ENCODE measurements around the gene ADORA2A.
"Not testable (repeated sequence)": the region's sequence is repeated elsewhere in the genome, so short reads cannot be mapped to it uniquely, and the experiment has no call there.

Gene ADORA2A

DNA sequence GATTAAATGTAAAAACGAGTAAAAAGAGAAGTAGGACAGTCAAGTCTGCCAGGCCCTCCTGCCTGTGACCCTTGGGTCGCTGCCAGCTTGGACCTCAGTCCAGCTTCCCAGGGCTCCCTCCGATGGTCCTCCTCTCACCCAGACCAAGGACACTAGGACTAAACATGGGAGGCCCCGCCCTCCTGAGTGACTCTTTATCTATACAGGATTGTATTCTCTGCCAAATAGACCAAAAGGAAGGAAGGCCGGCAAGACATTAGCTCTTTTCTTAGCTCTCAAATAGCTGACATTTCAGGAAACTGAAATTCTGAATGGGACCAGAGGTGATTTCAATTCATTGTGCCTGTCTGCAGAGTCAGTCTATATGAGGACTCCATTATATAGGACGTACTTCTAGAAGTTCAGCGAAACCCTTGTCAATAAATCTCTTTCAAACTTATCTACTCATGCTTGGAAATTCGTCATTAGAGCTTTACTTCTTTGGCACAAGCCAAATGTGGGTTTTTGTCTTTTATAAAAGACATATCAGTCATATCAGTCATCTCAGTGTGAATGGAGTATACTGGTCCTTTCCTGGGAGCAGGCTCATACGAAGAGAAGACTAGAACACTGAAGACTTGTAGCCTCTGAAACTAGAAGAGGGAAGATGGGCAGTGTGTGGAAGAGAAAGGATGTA lies 28.5 kb downstream of the ADORA2A start:
- no peak for DNase-seq

DNA sequence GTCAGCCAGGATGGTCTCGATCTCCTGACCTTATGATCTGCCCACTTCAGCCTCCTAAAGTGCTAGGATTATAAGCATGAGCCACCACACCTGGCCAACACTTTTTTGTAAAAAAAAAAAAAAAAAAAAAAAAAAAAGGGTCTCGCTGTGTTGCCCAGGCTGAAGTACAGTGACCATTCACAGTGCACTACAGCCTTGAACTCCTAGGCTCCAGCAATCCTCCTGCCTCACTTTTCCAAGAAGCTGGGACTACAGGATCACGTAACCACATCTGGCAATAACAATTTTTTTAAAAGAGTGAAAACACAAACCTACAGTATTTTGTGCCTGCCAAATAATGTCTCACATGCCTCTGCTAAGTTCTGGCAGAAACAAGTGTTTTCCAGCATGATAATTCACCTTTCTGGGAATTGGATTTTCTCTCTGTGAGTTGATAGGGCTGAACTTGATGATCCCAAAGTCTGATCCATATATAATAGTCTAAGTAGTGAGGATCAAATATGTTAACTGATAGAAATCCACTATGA lies 30.6 kb downstream of the ADORA2A start:
- DNase-seq = no peak

DNA sequence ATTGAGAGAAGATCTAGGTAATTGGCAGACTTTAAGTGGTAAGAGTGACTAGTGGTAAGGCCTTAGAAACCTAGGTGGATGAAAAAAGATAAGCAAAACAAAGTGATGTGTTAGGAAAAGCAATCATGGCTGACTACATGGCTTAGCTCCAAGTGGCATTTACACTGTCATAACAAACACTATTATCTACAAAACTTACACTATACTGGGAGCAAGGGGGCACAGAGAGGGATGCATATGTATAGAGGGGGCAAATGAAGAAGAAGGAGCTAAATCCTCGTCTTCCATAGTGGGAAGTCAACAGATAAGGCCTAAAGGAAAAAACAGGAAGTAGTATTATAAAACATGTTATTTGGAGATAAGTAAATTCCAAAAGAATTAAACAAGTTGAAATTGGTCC lies 32.5 kb downstream of the ADORA2A start:
- DNase-seq = no peak

DNA sequence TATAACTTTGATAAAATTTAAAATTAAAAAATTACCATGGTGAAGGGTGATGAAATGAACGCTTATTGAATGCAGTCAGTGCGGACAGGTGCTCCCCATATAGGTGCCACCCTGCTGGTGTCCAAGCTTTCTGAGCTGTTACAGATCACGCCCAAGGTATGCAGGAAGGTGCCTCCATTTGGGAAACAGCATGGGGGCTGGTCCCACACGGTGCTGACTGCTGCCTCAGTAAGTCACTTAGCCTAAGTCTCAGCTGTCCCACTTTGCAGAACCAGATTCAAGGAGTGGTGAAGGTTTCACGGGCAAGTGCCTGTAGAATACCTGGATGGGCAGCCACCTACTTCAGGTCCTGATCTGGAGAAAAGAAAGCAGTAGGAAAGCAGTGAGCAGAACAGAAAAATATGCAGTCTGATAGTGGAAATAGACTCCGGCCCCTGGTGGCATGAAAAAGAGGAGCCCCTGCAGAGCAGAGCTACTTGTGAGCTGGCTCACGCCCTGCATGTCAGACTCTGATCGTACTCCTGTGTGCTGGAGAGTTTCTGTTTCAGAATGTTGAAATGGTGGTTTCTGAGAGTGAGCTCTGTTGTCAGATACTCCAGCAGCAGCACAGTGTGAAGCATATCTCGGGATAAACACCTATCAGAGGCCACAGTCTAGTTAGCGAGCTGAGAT lies 33.2 kb downstream of the ADORA2A start:
- DNase-seq = no peak

DNA sequence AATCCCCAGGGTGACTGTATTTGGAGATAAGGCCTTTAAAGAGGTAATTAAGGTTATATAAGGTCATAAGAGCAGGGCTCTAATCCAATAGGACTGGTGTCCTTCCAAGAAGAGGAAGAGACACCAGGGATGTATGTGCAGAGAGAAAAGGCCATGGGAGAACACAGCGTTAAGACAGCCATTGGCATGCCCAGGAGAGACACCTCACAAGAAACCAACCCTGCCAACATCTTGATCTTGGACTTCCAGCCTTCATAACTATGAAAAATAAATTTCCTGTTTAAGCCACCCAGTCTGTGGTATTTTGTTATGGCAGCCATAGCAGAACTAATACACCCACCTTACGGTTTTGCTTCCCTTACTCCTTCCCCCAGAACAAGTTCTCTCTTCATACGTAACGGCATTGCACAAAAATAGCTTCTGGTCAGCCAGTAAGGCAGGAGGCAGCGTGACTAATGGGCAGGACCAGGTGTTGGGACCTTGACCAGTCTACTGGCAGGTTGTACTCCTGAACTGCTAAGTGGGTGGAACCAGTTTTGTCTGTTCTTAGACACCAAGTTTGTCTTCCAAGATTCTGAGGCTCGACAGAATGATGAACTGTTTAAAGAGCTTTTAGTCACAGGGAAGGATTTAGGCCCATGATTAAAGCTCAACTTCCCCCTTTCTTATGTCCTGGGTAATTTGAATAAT lies 35.8 kb downstream of the ADORA2A start:
- DNase-seq = no peak

DNA sequence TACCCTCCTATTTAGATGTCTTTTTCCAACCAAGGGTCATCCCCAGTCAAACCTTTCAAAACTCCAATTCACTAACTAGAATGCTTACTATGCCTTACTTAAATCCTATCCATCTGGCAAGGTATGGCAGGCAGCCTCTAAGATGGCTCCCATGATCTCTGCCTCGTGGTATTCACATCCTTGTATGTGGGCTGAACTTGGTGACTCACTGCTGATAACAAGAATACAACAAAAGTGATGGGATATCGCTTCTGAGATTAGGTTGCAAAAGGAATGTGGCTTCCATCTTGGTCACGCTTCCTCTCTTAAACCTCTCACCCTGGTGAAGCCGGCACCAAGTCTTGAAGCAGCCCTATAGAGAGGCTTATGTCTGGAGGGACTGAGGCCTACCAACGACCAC lies 38.2 kb downstream of the ADORA2A start:
- DNase-seq = no peak

DNA sequence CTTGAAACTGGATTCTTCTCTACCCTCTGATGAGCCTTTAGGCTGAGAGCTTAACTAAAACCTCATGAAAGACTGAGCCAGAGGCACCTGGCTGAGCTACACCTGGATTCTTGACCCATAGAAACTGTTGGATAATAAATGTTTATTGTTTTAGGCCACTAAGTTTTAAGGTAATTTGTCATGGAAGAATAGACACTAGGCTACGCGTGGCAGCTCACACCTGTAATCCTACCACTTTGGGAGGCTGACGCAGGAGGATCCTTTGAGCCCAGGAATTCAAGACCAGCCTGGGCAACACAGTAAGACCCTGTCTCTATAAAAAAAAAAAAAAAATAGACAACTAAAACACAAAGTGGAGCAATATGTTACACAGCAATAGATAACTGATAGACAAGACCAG lies 38.6 kb downstream of the ADORA2A start:
- no peak for DNase-seq

DNA sequence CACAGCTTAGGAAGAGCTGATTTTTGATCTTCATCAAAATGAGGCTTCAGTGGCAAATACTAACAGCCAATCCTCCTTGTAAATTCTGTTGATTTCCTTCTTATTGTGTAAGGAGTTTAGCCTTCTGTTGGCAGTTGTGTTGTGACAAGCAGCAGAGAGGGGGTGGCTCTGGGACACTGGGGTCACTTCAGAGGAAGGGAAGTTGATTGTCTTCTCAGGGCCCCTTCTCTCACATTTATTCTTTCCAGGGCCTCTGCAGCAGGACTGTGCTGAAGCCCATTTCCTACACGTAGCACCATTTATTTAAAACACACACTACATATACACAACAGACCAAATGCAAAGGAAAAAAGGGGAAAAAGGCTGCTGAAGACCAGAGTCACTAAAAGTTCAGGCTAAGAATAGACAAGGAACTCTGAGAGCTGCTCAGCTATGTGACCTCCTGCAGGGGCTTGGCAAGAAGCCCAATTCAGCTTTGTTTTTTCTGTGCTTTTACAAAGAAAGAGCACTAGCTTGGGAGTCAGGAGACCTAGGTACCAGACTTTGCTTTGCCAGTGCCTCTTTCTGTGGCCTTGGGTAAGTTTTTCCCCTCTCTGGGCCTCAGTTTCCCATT lies 39.4 kb downstream of the ADORA2A start:
- DNase-seq = no peak

DNA sequence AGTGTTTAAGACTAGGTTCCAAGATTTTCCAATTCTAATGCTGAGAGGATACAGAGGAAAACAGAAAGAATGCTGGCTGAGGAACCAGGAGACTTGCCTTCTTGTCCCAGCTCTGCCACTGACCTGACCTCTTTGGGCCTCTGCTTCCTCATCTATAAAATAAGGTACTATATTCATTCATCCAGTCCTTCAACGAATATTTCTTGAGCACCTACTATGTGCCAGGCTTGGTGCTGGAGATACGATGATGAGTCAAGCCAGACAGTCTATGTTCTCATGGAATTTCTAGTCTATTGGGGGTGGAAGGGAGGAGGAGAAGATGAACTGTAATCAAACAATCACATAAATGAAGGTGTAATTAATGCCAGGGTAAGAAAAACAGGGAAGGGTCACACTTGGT lies 39.9 kb downstream of the ADORA2A start:
- DNase-seq = no peak

DNA sequence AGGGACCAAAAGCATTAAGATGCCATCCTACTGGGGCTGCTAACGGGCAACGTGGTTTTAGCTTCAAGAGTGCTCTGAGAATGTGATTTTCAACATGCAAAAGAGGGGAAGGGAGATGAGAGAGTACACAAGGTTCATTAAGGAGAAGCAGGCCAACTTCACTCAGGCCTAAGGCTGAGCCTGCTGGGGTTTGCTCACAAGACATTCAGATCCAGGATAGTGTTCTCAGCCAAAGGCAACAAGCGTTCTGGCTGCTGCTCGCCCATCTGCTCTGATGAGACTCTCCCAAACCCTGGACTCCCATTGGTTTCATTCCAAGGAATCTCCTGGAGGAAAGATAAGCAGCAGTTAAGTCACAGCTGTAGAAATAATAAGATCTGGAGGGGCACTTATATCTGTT lies 44.2 kb downstream of the ADORA2A start:
- DNase-seq = no peak

DNA sequence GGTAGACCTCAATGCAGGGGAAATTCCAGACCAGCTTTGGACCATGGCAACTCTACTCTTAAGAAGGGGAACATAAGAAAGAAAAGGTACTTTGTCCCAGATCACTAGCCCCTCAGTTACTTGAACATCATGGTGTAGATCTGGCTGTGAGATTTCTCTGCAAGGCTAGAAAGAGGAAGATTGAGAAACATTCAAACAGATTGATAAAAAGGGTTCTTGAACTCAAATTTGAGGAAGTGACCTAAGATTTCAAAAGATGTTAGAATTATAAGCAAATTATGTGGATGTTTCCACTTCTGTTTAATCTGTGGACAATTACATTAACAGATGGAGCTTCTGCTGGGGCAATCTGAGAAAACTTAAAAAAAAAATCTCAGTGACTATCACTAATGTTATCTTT lies 45.9 kb downstream of the ADORA2A start:
- DNase-seq = no peak

DNA sequence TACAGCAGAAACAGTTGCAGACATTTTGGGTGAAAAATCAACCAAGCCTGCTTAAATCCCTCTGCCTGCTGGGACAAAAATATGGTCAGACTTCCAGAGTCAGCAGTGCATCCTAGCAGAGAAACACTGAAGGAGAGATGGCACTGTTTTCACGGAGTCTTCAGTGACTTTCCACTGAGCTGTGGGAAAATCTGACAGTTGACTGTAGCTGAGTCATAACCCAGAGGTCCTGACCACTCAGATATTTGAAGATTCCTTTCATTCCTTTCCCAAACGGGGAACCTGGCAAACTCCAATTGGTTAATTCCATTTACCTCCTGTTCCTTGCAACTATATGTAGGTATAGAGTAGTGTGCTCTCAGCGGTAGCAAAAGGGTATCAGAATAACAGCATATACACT lies 46.8 kb downstream of the ADORA2A start:
- no peak for DNase-seq

DNA sequence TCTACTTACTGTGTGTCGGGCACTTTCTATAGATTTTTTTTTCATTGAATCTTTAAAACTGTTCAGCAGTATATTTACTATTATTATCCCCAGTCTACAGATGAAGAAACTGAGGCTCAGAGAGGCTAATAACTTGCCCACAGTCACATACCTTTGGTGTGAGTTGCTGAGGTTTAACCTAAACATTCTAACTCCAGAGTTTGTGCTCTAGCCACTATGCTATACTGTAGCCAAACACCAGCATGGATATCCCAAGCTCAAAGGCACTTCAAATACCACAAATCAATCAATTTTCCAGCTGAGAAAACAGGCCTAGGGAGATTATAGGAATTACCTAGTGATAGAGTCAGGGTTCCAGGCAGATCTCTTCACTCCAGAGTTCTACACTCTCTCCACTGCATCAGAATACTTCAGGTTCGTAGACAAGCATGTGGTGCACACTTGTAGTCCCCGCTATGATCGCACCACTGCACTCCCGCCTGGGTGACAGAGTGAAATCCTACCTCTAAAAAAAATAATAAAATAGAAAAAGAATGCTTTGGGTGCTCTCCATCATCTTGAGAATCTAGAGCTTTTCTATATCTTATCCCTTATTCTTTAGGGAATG lies 47.4 kb downstream of the ADORA2A start:
- DNase-seq = no peak

DNA sequence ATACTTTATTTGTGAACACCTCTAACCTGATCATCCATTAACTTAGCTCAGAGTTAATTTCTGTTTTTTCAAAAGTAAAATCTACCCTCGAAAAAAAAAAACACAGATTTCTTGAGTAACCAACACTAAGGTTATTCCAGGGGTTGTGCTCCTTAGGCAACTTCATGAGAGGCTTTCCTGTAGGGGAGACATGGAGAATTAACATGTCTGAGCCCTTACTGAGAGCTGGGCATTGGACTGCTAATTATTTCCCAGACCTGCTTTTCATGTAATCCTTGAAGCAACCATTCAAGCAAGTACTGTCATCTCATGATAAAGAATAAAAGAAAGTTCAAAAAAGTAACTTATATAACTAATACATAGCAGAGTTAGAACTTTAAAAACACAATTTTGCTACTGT lies 54.2 kb downstream of the ADORA2A start:
- no peak for DNase-seq

DNA sequence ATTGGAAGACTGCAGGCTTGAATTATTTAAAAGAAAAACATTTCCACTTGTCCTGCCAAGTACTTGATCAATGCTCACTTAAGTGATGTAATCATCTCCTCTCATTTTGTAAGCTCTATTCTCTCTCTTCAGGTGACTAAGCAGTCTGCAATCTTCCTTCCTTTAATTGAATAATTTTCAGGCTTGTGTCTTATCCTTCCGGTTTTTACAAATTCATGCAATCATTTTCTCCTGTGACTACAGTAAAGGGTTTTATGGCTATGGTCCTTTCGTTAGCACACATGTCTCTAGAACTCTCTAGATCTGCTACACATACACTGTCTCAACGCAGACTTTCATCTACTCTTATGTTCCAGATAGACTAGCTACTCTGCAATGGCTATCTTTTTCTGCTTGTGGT lies 55.2 kb downstream of the ADORA2A start:
- peak; percentile 43 for DNase-seq

DNA sequence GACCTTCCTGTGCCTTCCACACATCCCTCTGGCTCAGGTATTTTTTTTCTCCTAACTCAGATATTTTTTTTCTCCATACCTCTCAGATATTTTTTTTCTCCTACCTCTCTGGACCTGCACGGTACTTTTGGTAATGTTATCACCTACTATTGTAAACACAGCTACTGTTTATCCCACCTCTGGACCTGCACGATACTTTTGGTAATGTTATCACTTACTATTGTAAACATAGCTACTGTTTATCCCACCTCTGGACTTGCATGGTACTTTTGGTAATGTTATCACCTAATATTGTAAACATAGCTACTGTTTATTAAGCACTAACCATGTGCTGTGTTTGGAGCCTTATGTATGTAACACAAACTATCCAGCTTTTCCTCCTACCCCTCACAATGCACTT lies 55.6 kb downstream of the ADORA2A start:
- no peak for DNase-seq

DNA sequence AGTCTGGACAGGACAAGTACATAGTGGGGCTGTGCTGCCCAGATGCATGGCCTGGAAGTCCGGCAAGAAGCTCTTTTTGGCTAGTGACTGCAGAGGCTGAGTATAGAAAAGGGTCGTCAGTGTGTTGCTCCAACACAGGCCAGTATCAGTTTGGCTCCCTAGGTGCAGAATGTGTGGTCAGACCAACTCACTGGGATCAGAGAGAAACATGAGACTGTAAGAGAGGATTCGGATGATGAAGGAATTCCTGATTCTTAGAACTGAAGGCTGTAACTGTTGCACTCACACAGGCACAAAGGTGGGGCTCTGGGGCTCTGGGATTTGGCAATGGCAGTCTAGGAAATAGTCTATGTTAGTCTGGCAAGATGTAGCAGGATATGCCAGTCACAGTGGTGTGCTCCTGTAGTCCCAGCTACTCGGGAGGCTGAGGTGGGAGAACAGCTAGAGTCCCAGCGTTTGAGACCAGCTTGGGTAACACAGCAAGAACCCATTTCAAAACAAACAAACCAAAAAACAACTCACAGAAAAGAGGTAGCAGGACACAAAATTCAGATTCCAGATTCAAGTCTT lies 56.7 kb downstream of the ADORA2A start:
- DNase-seq = no peak

DNA sequence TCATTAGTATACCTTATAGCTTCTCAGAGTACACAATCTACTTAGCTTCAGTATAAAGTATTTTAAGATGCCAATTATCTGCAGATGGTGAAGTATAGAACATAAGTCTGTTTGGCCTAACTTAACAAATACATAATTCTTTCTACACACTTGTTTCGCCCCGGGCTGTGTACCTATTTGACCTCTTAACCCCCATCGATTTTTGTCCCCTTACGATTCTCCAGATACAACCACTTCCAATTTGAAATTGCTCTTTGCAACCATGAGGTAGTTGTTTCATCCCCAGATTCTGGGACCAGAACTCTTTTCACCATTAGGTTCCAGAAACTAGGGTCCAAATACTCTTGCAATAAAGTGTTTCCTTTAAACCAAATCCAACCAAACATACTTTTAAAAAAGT lies 57.8 kb downstream of the ADORA2A start:
- DNase-seq = no peak

DNA sequence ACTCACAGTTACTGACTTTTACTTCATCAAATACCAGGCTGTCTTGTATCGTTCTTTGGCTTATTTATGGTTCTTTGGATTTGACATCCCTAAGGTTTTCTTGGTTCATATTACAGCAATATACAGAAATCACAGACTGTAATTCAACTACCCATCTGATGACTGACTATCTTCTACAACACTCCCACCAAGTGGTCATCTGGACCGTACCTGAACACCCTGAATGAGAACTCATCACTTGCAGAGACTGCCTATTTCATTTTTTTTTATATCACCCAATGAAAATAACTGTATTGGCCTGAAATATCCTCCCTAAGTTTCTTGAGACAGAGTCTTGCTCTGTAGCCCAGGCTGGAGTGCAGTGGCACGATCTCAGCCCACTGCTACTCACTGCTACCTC lies 58.2 kb downstream of the ADORA2A start:
- peak; percentile 12 for DNase-seq

DNA sequence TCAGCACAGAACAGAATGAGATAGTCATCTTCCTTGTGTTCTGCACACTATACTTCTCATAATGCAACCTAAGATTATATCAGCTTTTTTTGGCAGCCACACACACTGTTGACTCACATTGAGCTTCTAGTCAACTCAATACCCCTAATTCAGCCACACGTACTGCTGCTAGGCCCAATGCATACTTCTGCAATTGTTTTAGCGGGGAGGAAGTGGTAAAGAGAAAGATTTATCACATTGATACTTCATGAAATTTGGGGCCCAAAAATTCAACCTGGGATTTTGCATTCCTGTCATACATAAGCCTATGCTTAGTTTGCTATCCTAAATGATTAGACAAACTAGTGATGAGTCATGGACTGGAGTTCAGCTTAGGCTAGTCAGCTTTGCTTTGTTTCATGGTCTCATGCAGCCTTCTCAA lies 59.1 kb downstream of the ADORA2A start:
- no peak for DNase-seq

DNA sequence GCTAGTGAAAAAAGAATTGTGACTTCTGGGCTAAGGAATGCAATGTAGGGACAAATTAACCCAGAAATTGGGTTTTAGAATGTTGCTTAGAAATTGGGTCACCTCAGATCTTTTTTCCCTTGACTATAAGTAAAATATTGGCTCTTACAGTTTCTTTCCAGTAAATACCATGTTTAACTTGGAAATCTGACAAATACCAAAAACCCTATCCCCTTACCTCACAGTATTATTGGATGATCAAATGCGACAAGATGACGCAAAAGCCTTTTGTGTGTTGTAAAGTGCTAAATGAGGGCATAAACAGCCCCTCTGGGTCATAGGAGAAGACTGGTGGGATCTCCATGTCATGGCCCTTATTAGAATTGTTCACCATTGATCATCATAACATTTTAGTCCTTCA lies 61.6 kb downstream of the ADORA2A start:
- no peak for DNase-seq

DNA sequence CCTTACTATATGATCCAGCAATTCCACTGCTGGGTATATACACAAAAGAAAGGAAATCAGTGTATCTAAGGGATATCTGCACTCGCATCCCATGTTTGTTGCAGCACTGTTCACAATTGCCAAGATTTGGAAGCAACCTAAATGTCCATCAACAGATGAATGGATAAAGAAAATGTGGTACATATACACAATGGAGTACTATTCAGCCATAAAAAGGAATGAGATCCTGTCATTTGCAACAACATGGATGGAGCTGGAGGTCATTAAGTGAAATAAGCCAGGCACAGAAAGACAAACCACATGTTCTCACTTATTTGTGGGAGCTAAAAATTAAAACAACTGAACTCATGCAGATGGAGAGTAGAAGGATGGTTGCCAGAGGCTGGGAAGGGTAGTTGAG lies 62.0 kb downstream of the ADORA2A start:
- not testable (repeated sequence) for DNase-seq

All from COR-L47 (cell line).